TTC549 (cell line): ENCODE measurements around the gene P3H4.

ENCODE experiments used
- FAIRE-seq: peaks from 2 replicates; lab custom pipeline; 2012; peaks lifted over from hg19 to GRCh38; lab: Jason Lieb, UNC

Gene P3H4

DNA sequence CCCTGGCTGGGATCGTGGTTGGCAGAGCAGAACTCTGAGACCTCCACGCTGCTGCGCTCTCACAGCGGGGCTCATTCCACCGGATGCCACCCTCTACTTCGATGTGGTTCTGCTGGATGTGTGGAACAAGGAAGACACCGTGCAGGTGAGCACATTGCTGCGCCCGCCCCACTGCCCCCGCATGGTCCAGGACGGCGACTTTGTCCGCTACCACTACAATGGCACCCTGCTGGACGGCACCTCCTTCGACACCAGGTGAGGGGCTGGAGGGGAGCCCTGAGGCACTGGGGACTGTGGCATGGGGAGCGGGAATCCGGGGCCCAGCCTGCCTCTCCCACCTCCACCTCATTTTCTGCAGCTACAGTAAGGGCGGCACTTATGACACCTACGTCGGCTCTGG is 6.3 kb upstream of the P3H4 start:
- no peak for FAIRE-seq

DNA sequence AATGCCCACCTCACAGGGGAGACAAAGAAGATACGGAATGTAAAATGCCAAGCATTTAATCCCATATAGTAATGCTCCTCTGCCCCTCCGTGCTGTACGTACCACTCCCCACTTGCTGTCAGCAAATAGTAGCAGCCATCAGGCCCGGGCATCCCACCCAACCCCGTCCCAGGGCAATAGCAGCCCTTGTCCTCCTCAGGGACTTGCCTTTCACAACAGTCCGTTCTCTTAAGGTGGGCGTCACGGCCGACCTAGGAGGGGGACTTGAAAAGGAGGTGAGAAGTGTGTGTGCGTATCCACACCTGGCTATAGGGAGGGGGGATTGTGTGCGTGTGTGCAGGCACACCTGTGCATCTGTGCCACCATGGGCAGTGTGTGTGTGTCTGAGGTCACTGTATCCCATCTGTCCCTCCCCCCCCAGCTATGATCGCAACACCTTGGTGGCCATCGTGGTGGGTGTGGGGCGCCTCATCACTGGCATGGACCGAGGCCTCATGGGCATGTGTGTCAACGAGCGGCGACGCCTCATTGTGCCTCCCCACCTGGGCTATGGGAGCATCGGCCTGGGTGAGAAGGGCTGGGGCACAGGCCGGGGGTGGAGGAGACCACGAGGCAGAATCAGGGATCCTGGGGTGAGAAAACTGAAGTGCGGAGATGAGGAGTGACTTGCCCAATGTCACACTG is 5.0 kb upstream of the P3H4 start:
- FAIRE-seq = no peak

DNA sequence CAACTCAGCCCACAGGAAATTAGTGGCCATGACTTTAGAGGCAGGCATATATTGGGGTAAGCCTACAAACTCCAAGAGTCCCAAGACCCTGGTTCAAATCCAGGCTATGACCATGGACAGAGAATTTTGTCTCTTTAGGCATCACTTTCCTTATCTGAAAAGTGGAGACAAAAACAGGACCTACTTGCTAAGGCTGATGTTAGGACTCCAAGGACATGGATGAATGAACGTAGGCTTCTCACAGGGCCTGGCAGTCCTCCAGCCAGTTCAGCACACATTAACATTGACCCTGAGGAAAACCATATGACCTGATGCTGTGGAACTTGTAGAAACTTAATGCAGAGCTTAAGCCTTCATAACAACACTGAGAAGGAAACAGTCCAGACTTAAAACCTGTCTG is 2.4 kb upstream of the P3H4 start:
- FAIRE-seq = no peak

DNA sequence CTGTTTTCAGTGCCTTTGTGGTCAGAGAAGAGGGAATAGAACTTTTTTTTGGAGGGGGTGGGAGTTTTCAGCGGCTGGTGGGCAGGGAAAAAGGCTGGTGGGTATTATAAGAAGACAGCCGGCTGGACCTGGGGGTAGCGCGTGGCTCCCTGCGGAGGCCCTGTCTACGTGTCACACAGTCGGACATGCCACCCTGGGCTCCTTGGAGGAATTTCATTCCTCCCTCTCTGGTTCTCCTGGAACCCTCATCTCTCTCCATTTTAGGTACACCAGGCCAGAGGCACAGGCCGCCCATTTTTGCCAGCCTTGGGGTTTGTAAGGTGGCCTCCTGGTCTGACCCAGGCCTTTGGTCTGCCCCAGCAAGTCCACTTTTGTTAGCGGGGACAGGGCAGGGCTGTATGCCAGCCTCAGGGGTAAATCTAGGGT is 2.0 kb upstream of the P3H4 start:
- FAIRE-seq = no peak

DNA sequence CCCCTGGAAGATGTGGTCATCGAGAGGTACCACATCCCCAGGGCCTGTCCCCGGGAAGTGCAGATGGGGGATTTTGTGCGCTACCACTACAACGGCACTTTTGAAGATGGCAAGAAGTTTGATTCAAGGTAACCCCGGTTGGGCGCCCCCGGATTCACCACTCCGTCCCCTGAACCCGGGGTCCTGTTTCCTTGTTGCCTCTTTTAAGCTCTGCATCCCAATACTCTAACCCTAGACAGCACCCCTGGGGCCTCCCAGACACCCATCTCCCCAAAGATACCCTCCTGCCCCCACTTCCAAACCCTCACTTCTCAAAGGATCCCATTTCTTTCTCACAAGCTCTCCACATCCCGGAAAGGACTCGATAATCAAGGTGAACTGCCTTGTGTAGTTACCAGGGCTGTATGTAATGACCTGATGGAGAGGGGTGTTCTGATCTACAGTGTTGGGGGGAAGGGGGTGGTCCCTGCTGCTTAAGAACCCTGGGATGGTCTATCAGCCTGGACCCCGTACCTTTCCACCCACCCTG is 1.5 kb upstream of the P3H4 start:
- no peak for FAIRE-seq

DNA sequence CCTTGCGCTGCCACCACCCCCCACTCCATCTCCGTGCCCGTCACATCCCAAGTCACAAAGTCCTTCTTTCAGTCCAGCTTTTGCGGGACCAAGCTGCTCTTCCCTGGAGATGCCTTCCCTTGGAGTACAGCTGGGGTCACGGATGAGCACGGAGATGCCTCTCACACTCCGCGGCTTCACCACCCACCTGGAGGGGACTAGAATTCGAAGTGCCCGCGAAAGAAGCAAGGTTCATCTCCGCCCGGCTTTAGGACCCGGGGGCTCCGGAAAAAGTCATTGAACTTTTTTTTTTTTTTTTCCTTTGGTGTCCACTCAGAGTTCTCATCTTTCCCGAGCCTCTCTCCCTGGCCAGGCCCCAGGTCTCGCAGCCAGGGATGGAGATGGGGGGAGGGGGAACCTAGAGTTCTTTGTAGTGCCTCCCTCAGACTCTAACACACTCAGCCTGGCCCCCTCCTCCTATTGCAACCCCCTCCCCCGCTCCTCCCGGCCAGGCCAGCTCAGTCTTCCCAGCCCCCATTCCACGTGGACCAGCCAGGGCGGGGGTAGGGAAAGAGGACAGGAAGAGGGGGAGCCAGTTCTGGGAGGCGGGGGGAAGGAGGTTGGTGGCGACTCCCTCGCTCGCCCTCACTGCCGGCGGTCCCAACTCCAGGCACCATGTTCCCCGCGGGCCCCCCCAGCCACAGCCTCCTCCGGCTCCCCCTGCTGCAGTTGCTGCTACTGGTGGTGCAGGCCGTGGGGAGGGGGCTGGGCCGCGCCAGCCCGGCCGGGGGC is 817 bp upstream of the P3H4 start, which contains the start of gene FKBP10:
Gene FKBP10, plus strand, starts transcription at position 624 of the 771 bp plus-strand sequence. Its CDS starts 31 bp downstream, at position 655.
- FAIRE-seq = no peak

DNA sequence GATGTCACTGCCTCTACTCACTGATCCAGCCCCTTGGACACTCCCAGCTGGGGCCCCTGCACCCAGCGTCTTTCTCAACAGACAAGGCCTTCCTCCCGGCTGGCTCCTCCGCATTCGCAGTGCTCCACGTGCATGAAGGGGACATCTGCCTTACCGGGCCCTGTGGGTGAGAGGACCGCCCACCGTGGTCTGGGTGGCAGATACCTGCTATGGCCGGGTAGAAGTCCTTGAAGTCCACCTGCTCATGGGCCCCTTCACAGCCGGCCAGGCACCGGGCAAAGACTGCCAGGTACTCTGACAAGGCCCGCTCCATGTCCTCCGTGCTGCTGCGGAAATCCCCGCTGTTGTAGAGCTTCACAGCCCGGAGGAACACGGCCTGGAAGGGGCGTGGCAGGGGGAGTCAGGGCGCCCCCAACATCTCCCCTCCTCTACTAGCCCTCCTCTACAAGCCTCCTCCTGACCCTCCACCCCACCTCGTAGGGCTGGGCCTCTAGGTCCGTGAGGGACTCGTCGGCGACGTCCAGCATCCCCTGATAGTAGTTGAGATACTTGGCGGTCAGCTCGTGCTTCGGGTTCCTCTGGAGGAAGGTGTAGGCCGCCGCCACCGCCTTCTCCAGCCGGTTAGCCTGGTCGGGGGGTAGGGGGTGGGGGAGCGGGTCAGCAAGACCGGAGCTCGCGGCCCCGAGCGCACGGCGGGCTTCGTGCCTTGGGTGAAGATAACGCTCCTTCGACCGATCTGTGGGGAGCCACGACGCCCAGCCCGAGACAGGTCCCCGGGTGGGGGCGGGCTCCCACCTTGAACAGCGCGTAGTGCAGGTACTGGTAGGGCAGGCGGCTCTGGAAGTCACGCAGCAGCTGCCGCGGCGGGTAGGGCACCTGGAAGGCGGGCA is 845 bp downstream of the P3H4 start:
- no peak for FAIRE-seq

DNA sequence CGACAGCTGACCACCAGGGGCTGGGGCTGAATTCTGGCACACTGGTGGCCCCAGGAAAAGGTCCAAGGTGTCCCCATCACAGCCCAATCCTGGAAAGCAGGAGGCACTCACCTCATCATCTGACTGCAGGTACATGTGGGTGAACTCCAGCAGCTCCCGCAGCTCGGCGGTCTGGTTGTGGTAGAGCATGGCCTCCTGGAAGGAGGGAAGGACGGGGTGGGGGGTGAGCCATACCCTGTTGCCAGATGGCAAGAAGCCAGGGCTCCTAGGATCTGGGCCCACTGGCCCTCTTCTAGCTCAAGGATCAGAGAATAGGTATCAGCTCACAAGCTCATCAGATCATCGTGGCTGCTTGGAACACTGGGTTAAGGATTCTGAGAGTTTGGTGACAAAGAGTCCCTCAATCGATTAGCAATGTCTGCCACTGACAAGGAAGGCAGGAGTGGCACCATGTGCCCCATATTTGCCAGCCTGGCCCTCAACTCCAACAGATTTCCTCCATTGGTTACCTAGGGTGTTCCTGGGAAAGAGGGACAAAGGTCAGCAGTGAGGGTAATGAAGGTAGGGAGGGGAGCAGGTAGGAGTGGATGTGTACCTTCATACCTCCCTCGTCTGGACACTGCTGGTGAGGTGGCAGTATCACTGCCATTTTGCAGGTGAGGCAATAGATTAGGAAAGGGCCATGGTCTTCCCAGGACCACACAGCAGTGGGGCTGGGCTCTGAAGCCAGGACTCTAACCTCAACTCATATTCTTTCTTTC is 4.9 kb downstream of the P3H4 start:
- FAIRE-seq = no peak

DNA sequence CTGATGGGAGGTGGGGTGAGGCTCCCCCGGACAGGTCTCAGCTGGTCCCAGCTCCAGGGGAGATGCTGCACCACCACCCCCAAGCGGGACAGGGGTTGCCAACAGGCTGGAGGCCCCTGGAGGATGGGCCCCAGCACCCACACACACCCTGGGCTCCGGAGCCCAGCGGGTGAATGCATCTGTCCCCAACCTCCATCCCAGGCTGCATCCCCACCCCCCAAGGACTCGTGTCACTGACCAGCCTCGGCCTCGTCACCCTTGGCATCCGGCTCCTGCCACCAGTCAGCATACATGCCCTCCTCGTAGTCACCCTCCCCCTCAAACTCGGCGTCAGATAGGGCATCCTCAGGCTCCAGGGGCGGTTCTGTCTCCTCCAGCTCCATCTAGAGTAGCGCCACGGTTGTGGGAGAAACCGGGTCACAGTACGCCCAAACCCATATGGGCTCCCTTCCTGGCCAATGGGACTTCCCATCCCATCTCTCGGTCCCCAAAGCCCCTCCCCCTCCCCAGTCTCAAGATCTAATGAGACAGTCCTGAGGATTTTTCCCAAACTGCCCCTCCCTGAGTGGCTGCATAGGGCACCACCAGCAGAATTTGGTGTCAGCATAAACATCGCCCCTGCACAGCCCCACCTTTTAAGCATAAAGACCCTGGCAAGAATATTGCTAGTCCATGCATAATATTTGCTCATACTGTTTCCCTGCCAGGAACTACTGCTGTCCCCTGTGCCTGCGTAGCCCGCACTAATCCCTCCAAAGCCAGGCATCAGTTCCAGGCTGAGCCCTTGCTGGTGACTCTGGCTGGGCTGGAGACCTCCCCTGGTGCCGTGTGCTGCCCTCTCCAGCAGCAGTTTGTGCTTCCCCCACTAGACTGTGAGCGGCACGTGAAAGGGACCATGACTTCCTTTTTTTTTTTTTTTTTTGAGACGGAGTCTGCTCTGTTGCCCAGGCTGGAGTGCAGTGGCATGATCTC is 8.4 kb downstream of the P3H4 start:
- no peak for FAIRE-seq

DNA sequence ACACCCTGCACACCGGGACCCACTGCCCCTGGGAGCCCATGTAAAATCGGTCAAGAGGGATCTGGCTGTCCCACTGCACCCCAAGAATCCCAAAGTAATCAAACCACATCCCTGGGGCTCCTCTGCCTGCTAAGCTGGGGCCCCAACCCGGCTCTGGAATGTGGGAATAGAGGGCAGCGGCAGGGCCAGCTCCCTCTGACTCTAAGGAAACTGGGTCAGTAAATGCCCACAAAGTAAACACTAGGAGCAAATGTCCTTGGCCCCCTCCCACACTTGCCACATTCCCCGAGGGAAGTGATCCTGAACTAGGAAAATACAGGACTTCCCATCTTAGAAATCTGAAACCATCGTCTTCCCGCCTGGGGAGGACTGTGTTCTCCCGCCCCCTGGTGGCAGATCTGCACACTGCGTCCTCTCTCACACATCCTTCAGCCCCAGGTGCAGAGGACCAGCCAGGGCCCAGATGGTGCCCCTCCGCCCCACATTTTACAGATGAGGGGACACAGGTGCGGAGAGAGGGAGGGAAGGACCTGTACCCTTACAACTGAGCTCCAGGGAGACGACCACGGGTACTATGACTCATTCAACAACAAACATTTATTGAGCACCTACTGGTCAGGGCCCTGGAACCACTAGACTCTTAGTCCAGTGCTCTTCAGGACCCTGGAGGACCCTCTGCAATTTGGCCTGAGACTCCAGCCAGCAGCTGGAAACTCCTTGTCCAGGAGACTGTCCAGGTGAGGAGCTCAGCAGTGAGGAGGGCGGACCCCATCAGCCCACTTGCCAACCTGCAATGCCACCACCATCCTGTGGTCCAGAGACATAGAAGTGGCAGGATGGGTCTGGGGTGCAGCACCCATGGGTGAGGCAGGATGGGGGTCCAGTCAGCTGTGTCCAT is 10.1 kb downstream of the P3H4 start:
- FAIRE-seq = peak; percentile 19

DNA sequence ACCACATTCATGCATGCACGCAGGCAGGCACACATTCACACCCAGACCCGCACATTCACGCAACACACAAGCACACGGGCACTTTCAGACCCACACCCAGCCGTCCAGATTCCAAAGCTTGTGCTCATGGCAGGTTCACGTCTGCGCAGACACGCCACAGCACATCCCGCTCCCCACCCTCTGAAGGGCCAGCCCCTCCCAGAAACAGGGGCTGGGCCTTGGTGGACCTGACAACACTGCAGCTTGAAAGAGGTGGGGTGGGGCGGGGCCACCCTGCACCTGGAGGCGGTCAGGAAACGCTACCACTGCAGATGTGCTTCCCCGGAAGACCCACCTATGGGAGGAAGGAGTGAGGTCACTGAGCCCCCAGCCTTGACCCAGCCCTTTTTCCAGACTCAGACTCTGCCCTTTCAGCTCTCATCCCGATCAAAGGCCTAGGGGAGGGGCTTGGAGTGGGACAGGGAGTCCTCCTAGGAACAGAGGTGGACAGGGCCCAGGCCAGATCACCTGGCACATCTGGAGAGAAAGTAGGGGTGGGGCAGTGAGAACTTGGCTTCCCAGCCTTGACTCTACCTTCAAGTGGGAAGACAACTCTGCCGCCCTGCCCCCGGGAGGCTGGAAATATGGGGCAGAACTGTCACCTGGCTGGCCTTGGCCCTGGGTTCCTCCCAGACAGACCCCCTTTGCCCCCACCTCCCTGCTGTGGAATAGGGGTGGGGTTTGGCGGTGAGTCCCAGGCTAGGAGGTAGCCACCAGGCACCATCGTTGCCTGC is 11.0 kb downstream of the P3H4 start:
- no peak for FAIRE-seq

DNA sequence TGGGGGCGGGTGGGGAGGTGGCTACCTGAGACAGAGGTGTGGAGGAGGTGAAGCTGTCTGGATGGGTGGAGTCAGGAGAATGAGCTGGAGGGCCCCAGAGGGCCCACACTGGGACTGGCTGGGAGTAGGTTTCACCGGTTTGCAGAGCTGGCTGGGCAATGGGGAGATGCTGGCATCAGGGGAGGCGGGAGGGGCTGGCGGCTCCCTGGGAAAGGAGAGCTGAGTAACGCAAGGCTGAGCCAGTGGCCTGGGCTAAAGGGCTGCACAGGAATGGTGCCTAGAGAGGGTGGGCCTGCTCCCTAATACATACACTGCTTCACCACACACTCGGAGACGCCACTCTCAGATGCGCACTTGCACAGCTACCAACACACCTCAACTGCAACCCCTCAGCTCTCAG is 12.4 kb downstream of the P3H4 start:
- no peak for FAIRE-seq

DNA sequence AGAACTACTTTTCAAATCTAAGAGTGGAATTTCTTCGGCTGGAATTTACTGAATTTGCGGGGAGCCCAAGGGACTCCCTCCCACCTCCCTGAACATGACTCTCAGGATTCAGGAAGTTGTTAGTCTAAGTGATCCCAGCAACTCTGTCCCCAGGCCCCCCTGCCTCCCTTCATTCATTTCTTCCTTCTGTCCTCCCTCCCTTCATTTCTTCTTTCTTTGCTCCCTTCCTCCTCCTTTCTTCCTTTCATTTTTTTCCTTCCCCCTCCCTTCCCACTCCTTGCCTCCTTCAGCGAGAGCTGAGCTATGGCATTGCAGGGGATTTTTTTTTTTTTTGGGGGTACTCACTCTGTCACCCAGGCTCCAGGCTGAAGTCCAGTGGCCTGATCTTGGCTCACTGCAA is 14.4 kb downstream of the P3H4 start:
- FAIRE-seq = no peak

DNA sequence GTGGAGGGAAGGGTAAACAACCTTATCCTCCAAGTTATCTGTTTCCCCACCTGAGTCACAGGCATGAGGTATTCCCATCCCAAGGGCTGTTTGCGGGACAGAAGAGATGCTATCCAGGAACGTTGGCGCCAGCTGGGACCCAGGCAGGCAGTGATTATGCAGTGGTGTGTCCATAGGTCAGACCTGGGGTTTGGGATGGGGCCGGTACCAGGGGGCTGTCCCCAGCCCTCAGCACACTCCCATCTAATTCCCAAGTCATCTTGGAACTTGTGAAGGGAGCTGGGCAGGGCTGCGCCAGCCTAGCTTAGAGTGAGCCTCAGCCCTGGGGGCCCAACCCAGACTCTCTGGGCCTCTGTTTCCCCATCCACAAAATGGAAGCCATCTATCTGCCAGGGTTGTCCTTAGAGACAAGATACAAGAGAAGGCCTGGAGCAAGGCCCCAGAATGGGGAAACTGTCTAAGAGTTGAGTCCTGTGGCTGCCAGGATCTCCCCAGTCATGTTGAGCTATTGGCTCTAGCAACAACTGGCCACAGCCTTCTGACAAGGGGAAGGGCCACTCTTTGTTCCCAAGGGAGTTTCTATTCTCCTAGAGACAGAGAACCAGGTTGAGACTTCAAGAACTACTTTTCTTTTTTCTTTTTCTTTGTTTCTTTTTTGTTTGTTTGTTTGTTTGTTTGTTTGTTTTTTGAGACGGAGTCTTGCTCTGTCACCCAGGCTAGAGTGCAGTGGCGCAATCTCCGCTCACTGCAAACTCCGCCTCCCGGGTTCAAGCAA is 15.4 kb downstream of the P3H4 start:
- FAIRE-seq = no peak

DNA sequence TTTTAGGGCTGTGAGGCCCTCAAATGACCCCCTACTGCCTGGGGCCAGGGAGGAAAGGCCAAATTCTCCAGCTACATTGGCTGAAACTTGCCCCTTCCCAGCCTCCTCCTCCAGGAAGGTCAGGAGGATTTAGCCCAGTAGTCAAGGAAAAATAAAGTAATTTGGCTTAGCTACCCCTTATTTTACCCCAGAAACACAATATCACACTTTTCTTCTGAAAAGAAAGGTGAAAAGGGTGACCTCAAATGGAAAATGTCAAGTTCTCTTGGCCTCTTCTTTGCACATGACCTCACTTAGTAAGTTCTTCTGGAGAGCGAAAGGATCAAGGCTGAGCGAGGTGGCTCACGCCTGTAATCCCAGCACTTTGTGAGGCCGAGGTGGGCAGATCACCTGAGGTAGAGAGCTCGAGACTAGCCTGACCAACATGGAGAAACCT is 17.2 kb downstream of the P3H4 start:
- no peak for FAIRE-seq

DNA sequence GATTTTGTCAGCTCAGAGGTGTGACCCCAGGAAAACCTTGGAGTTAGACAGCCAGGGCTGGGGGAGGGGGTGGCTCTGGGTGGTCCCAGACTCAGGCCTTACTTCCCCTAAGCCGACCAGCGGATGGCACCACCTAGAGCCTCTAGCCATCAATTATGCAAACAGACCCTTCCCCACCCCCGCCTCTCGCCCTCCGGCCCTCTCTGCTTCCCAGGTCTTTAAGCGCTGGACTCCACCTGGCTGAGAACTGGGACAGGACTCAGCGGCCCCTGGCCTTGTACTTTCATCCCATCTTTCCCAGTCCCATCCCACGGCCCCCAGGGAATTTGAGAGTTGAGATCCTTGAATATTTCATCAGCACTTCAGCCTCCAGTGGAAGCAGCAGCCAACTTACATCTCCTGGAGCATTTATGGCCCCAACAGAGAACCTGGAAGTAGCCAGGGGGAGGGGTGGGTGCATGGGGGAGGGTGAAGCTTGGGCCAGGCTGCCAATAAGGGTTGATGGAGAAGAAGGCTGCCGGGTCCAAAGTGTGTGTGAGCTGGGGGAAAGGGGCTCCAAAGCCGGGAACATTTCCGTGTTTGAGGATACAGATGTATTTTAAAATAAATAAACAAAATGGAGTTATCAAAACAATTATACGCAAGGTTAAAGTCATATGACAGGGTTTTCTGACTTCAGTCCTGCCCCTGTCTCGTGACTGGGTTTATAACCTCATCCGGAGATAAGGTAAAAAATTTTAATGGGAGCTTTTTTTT is 17.8 kb downstream of the P3H4 start:
- no peak for FAIRE-seq
